ENCODE measurements around the gene C6orf141.

C6orf141 gene

DNA sequence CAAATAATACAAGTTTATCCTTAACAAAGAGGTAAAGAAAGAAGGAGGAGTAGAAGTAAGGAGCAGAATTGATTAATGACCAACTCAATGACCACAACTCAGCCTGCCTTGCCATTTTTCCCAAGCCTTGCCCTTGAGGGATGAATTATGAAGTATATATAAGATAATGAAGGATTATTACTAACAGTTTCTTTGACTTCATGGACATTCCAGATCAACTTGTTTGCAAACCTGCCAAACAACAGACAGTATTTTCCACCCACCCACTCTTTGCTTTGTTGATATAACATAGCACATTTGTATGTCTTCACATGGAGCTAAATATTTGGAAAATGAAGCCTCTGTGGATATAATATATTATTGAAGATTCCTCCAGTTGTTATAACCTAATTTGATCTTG lies 9.9 kb upstream of the C6orf141 start:
- Histone ChIP-seq H3K79me2 (ENCODE audit: control insufficient read depth, insufficient read depth, low read length, unreplicated experiment) (no peaks in the 10 kb centered on the region), H3K27ac (ENCODE audit: low read depth, low read length) (peak overlapping the region; percentile 93), H2AFZ (ENCODE audit: low read length, unreplicated experiment) (no peak overlapping the region), H3K27me3 (ENCODE audit: insufficient read depth, low read length) (no peaks in the 10 kb centered on the region), H3K4me3 (ENCODE audit: low read depth, low read length) (no peak overlapping the region), H3K4me1 (ENCODE audit: control insufficient read depth, insufficient read depth, low read length, unreplicated experiment) (peaks cover 14% of the 10 kb centered on the region), H3K36me3 (ENCODE audit: insufficient read depth, low read length) (no peaks in the 10 kb centered on the region)

GRCh38 chr6:49541210-49541724 lies 9.2 kb upstream of the C6orf141 start:
- H2AFZ ChIP-seq (ENCODE audit: low read length, unreplicated experiment), result peak overlapping the region; percentile 54
- H3K79me2 ChIP-seq (ENCODE audit: control insufficient read depth, insufficient read depth, low read length, unreplicated experiment), result no peaks in the 10 kb centered on the region
- peak overlapping the region; percentile 50 for H3K4me3 ChIP-seq (ENCODE audit: low read depth, low read length)
- peaks cover 14% of the 10 kb centered on the region for H3K4me1 ChIP-seq (ENCODE audit: control insufficient read depth, insufficient read depth, low read length, unreplicated experiment)
- H3K36me3 ChIP-seq (ENCODE audit: insufficient read depth, low read length), result no peaks in the 10 kb centered on the region
- H3K27me3 ChIP-seq (ENCODE audit: insufficient read depth, low read length), result no peaks in the 10 kb centered on the region
- peak overlapping the region; percentile 93 for H3K27ac ChIP-seq (ENCODE audit: low read depth, low read length)

DNA sequence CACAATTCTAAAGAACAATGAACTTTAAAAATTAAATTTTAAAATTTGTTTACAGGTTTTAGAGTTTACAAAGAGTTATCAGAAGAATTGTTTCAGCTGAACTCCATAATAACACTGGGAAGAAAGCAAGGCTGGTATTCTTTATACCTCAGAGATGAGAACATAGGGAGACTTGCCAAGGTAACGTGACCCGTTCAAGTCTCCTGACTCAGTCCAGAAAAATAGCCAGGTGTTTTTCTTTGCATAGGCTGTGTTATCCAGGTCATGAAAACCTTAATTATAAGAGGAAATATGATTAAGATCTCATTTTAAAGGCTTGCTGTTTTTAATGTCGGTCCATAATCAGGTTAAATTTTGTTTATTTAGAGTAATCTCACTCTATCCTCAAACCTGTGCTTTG lies 8.5 kb upstream of the C6orf141 start:
- H3K4me1 ChIP-seq (ENCODE audit: control insufficient read depth, insufficient read depth, low read length, unreplicated experiment), result peaks cover 14% of the 10 kb centered on the region
- H3K4me3 ChIP-seq (ENCODE audit: low read depth, low read length), result peak overlapping the region; percentile 50; the same call in 1 of the 2 replicates
- H3K27me3 ChIP-seq (ENCODE audit: insufficient read depth, low read length), result no peaks in the 10 kb centered on the region
- no peaks in the 10 kb centered on the region for H3K36me3 ChIP-seq (ENCODE audit: insufficient read depth, low read length)
- no peaks in the 10 kb centered on the region for H3K79me2 ChIP-seq (ENCODE audit: control insufficient read depth, insufficient read depth, low read length, unreplicated experiment)
- peak overlapping the region; percentile 93 for H3K27ac ChIP-seq (ENCODE audit: low read depth, low read length)
- peak overlapping the region; percentile 54 for H2AFZ ChIP-seq (ENCODE audit: low read length, unreplicated experiment)

DNA sequence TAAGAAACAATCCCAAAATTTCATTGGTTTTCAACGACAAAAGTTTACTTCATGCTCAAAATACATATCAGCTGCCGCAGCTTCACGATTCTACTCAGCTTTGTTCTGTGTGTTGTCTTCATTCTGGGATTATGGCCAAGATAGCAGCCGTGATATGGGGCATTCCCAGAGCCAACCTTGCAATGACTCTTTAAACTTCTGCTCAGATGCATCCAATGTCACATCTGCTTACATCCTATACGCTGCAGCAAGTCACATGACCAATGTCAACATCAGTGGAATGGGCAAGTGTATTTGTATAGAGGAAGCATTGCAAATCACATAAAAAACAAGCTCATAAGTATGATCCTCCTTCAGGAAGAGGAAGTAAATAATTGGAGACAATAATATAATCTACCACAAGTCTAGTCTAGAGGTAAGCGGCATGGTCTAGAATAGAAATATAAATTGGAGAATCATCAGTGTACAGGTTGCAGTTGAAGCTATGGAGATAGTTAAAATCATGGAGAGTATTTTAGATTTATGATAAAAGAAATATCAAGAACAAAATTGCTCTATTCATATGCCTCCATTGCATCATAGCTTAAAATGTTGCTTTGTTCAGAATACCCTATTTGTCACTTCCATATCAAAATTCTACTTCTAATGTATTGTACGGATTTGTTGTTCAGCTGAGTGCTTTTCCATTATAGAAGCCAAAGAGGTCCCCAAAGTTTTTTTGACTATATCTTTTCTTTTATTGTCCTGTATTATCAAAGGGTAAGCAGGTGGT lies 7.2 kb upstream of the C6orf141 start:
- no peaks in the 10 kb centered on the region for H3K36me3 ChIP-seq (ENCODE audit: insufficient read depth, low read length)
- peaks cover 14% of the 10 kb centered on the region for H3K4me1 ChIP-seq (ENCODE audit: control insufficient read depth, insufficient read depth, low read length, unreplicated experiment)
- no peaks in the 10 kb centered on the region for H3K79me2 ChIP-seq (ENCODE audit: control insufficient read depth, insufficient read depth, low read length, unreplicated experiment)
- no peak overlapping the region for H3K27ac ChIP-seq (ENCODE audit: low read depth, low read length)
- no peak overlapping the region for H3K4me3 ChIP-seq (ENCODE audit: low read depth, low read length)
- H2AFZ ChIP-seq (ENCODE audit: low read length, unreplicated experiment), result no peak overlapping the region
- no peaks in the 10 kb centered on the region for H3K27me3 ChIP-seq (ENCODE audit: insufficient read depth, low read length)

GRCh38 chr6:49546331-49546730 lies 4.1 kb upstream of the C6orf141 start:
- no peaks in the 10 kb centered on the region for H3K36me3 ChIP-seq (ENCODE audit: insufficient read depth, low read length)
- H2AFZ ChIP-seq (ENCODE audit: low read length, unreplicated experiment), result no peak overlapping the region
- H3K4me1 ChIP-seq (ENCODE audit: control insufficient read depth, insufficient read depth, low read length, unreplicated experiment), result peaks cover 10% of the 10 kb centered on the region

DNA sequence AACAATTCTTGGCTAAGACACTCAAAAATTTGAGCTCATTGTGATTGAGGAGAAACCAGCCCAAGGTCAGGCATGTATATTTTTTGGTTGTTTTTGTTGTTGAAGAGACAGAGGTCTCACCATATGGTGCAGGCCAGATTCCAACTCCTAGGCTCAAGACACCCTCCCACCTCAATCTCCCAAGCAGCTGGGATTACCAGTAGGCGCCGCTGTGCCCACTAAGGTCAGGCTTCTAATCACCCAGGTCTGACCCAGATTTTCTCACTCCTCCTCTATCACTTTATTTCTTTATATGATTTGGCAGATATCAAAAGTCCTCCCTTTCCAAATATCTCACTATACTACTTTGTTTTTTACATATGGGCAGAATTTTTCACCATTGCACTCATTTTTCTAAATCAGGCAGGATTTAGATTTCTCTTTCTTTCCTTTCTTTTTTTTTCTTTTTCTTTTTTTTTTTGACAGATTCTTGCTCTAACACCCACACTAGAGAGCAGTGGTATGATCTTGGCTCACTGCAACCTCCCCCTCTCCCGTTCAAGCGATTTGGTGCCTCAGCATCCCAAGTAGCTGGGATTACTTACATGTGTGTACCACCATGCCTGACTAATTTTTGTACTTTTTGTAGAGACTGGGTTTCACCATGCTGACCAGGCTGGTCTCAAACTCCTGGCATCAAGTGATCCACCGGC lies 1.7 kb upstream of the C6orf141 start:
- 0 out of 2 replicates have a peak, but pooled peaks cover 3% of the 10 kb centered on the region for H3K27me3 ChIP-seq (ENCODE audit: insufficient read depth, low read length)

More at GRCh38 chr6:49546331-49546730, 4.1 kb upstream of the C6orf141 start:
- Histone ChIP-seq H3K79me2 (ENCODE audit: control insufficient read depth, insufficient read depth, low read length, unreplicated experiment) (no peaks in the 10 kb centered on the region), H3K27ac (ENCODE audit: low read depth, low read length) (no peak overlapping the region), H3K4me3 (ENCODE audit: low read depth, low read length) (no peak overlapping the region), H3K27me3 (ENCODE audit: insufficient read depth, low read length) (0 out of 2 replicates have a peak, but pooled peaks cover 3% of the 10 kb centered on the region)

GRCh38 chr6:49549691-49550491 lies 577 bp upstream of the C6orf141 start:
- no peaks in the 10 kb centered on the region for H3K36me3 ChIP-seq (ENCODE audit: insufficient read depth, low read length)
- no peak overlapping the region for H3K27ac ChIP-seq (ENCODE audit: low read depth, low read length)
- no peaks in the 10 kb centered on the region for H3K79me2 ChIP-seq (ENCODE audit: control insufficient read depth, insufficient read depth, low read length, unreplicated experiment)
- peak overlapping the region; percentile 81 for H3K4me3 ChIP-seq (ENCODE audit: low read depth, low read length)
- peaks cover 21% of the 10 kb centered on the region for H3K4me1 ChIP-seq (ENCODE audit: control insufficient read depth, insufficient read depth, low read length, unreplicated experiment)
- H2AFZ ChIP-seq (ENCODE audit: low read length, unreplicated experiment), result peak overlapping the region; percentile 62
- H3K27me3 ChIP-seq (ENCODE audit: insufficient read depth, low read length), result 0 out of 2 replicates have a peak, but pooled peaks cover 3% of the 10 kb centered on the region

More for the DNA sequence above, 1.7 kb upstream of the C6orf141 start:
- Histone ChIP-seq H3K27ac (ENCODE audit: low read depth, low read length) (no peak overlapping the region), H3K79me2 (ENCODE audit: control insufficient read depth, insufficient read depth, low read length, unreplicated experiment) (no peaks in the 10 kb centered on the region), H3K36me3 (ENCODE audit: insufficient read depth, low read length) (no peaks in the 10 kb centered on the region), H3K4me1 (ENCODE audit: control insufficient read depth, insufficient read depth, low read length, unreplicated experiment) (peaks cover 16% of the 10 kb centered on the region), H3K4me3 (ENCODE audit: low read depth, low read length) (no peak overlapping the region), H2AFZ (ENCODE audit: low read length, unreplicated experiment) (no peak overlapping the region)

- Histone ChIP-seq H2AFZ (ENCODE audit: low read length, unreplicated experiment) (peak overlapping the region; percentile 62), H3K27ac (ENCODE audit: low read depth, low read length) (no peak overlapping the region), H3K36me3 (ENCODE audit: insufficient read depth, low read length) (no peaks in the 10 kb centered on the region), H3K79me2 (ENCODE audit: control insufficient read depth, insufficient read depth, low read length, unreplicated experiment) (no peaks in the 10 kb centered on the region), H3K4me3 (ENCODE audit: low read depth, low read length) (peak overlapping the region; percentile 81), H3K27me3 (ENCODE audit: insufficient read depth, low read length) (0 out of 2 replicates have a peak, but pooled peaks cover 3% of the 10 kb centered on the region), H3K4me1 (ENCODE audit: control insufficient read depth, insufficient read depth, low read length, unreplicated experiment) (peaks cover 25% of the 10 kb centered on the region)
Observed at GRCh38 chr6:49551078-49551865, 804 bp downstream of the C6orf141 start.

GRCh38 chr6:49551866-49552129 lies 1.3 kb downstream of the C6orf141 start:
- Histone ChIP-seq H3K27me3 (ENCODE audit: insufficient read depth, low read length) (0 out of 2 replicates have a peak, but pooled peaks cover 3% of the 10 kb centered on the region), H2AFZ (ENCODE audit: low read length, unreplicated experiment) (peak overlapping the region; percentile 62), H3K4me1 (ENCODE audit: control insufficient read depth, insufficient read depth, low read length, unreplicated experiment) (peaks cover 29% of the 10 kb centered on the region), H3K4me3 (ENCODE audit: low read depth, low read length) (peak overlapping the region; percentile 81), H3K27ac (ENCODE audit: low read depth, low read length) (no peak overlapping the region), H3K36me3 (ENCODE audit: insufficient read depth, low read length) (no peaks in the 10 kb centered on the region), H3K79me2 (ENCODE audit: control insufficient read depth, insufficient read depth, low read length, unreplicated experiment) (no peaks in the 10 kb centered on the region)

- Histone ChIP-seq H2AFZ (ENCODE audit: low read length, unreplicated experiment) (no peak overlapping the region), H3K4me3 (ENCODE audit: low read depth, low read length) (no peak overlapping the region; the same call in 1 of the 2 replicates), H3K36me3 (ENCODE audit: insufficient read depth, low read length) (no peaks in the 10 kb centered on the region), H3K79me2 (ENCODE audit: control insufficient read depth, insufficient read depth, low read length, unreplicated experiment) (no peaks in the 10 kb centered on the region), H3K4me1 (ENCODE audit: control insufficient read depth, insufficient read depth, low read length, unreplicated experiment) (peaks cover 31% of the 10 kb centered on the region), H3K27ac (ENCODE audit: low read depth, low read length) (no peak overlapping the region), H3K27me3 (ENCODE audit: insufficient read depth, low read length) (0 out of 2 replicates have a peak, but pooled peaks cover 3% of the 10 kb centered on the region)
Observed at GRCh38 chr6:49552596-49552995, 2.1 kb downstream of the C6orf141 start.
